ENCODE data around the gene BSCL2.

DNA sequence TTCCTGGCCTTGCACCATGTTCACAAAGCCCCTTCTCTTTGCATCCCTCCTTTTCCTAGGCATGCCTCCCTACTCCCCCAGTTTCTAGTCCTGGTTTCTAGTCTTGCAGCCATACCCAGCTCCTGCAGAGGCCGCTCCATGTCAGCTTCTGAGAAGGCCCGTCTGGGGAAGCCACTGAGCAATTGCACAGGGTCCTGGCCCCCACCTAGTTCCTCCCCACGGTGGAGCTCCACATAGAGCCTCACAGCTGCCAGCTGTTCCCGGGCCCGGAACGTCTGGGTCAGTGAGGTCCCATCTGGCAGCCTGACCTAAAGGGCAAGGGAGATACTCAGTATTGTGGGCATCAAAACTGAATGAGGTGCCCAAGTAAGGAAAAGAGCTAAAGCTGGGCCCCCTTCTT, 30.5 kb downstream of the BSCL2 start:
- TF ChIP-seq, protein P1, sequence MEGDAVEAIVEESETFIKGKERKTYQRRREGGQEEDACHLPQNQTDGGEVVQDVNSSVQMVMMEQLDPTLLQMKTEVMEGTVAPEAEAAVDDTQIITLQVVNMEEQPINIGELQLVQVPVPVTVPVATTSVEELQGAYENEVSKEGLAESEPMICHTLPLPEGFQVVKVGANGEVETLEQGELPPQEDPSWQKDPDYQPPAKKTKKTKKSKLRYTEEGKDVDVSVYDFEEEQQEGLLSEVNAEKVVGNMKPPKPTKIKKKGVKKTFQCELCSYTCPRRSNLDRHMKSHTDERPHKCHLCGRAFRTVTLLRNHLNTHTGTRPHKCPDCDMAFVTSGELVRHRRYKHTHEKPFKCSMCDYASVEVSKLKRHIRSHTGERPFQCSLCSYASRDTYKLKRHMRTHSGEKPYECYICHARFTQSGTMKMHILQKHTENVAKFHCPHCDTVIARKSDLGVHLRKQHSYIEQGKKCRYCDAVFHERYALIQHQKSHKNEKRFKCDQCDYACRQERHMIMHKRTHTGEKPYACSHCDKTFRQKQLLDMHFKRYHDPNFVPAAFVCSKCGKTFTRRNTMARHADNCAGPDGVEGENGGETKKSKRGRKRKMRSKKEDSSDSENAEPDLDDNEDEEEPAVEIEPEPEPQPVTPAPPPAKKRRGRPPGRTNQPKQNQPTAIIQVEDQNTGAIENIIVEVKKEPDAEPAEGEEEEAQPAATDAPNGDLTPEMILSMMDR (IDR thresholded peaks at IDR 0.05; ENCODE audit: poor library complexity), result no peak
- TF ChIP-seq EZH2phosphoT487 (IDR thresholded peaks at IDR 0.05; ENCODE audit: low read depth, severe bottlenecking, unreplicated experiment), result no peak
